T-cell (primary cell): ENCODE measurements around the gene IL15RA. TPM values are rescaled to one million over a fixed set of nuclear protein-coding genes. Genes with fewer than 3 reads are reported as not detected.
A peak's percentile ranks its signal among the peaks of the same experiment; 100 is the strongest.

Experiments
- ATAC-seq, 4 experiments: fragments of 200-7000 bp in 3 of 4; fragments of 150-1000 bp in 1 of 4; cut with Tn5 transposase; replicated peaks in 1 of 4; 1 replicate in 3 of 4; 2 replicates in 1 of 4; pipeline ENCODE4 v1.10.0; 2021; ENCODE audit warnings: moderate library complexity in 3 of 4, mild to moderate bottlenecking in 2 of 4, moderate number of reproducible peaks in 1 of 4
- CTCF ChIA-PET, 2 donors: fragments of 300-600 bp; sonication (Branson Sonifier 250); formaldehyde crosslinking; loops; one replicate each; lab custom pipeline; 2022; ENCODE audit warnings: antibody characterized with exemption in 2 of 2; lab: Charles Lee
- POLR2A ChIA-PET, 2 donors: fragments of 300-600 bp; sonication (Branson Sonifier 250); formaldehyde crosslinking; loops; one replicate each; lab custom pipeline; 2022; ENCODE audit warnings: antibody characterized with exemption in 2 of 2; lab: Charles Lee
- DNase-seq, 35 experiments: peaks; one replicate each; pipeline versions ENCODE4 v3.0.0 to v3.0.0-alpha.2; 2013 to 2023
- H3K27ac ChIP-seq: one replicate; pipeline ENCODE4 v1.5.1; 2013; ENCODE audit warnings: low read length
- H3K27me3 ChIP-seq, 2 experiments: replicated peaks in 1 of 2; 1 replicate in 1 of 2; 2 replicates in 1 of 2; pipeline versions ENCODE4 v1.6.1 to v1.7.0; 2013; ENCODE audit warnings: low read length in 1 of 2, mixed read lengths in 1 of 2; ENCODE audit not compliant: control insufficient read depth in 2 of 2, insufficient read depth in 2 of 2; ENCODE audit errors: extremely low read depth in 1 of 2
- H3K36me3 ChIP-seq, 2 donors: 1 replicate in 1 of 2; 2 replicates in 1 of 2; pipeline versions ENCODE4 v1.6.1 to v1.7.0; 2013; ENCODE audit warnings: low read length in 1 of 2; ENCODE audit not compliant: control insufficient read depth in 2 of 2, insufficient read depth in 1 of 2; ENCODE audit errors: extremely low read depth in 1 of 2
- H3K4me1 ChIP-seq, 2 experiments: 1 replicate in 1 of 2; 2 replicates in 1 of 2; pipeline versions ENCODE4 v1.6.1 to v1.7.0; 2013; ENCODE audit warnings: low read length in 2 of 2, mixed read lengths in 1 of 2; ENCODE audit not compliant: insufficient read depth in 2 of 2, control insufficient read depth in 1 of 2; ENCODE audit errors: extremely low read depth in 1 of 2
- H3K4me3 ChIP-seq, 2 donors: 1 replicate in 1 of 2; 2 replicates in 1 of 2; pipeline versions ENCODE4 v1.5.1 to v1.7.0; 2013; ENCODE audit warnings: mild to moderate bottlenecking in 2 of 2, low read length in 1 of 2, moderate library complexity in 1 of 2; ENCODE audit not compliant: control insufficient read depth in 1 of 2; ENCODE audit errors: extremely low read depth in 1 of 2
- H3K9me3 ChIP-seq: 2 replicates; pipeline ENCODE4 v1.7.0; 2013
- H3K27ac Mint-ChIP-seq, 2 donors: one replicate each; pipeline ENCODE4 v1.8.0; 2020 to 2021; ENCODE audit warnings: mild to moderate bottlenecking in 2 of 2, mixed read lengths in 2 of 2
- H3K27me3 Mint-ChIP-seq, 2 donors: one replicate each; pipeline ENCODE4 v1.8.0; 2021 to 2022; ENCODE audit warnings: mixed read lengths in 2 of 2
- H3K36me3 Mint-ChIP-seq: one replicate; pipeline ENCODE4 v1.8.0; 2021; ENCODE audit warnings: mixed read lengths
- H3K4me1 Mint-ChIP-seq, 3 donors: one replicate each; pipeline ENCODE4 v1.8.0; 2020 to 2022; ENCODE audit warnings: mixed read lengths in 3 of 3, mild to moderate bottlenecking in 1 of 3
- H3K4me3 Mint-ChIP-seq, 3 donors: one replicate each; pipeline ENCODE4 v1.8.0; 2020 to 2022; ENCODE audit warnings: mild to moderate bottlenecking in 3 of 3, mixed read lengths in 3 of 3, moderate library complexity in 3 of 3
- H3K9me3 Mint-ChIP-seq, 3 donors: one replicate each; pipeline ENCODE4 v1.8.0; 2020 to 2022; ENCODE audit warnings: mixed read lengths in 3 of 3
- WGBS: methylation state at CpG from one replicate; pipeline ENCODE4 v1.1.5; 2013; ENCODE audit warnings: missing lambda C conversion rate; ENCODE audit not compliant: insufficient coverage; 5-methylcytosine and 5-hydroxymethylcytosine counted together
- total RNA-seq, 35 experiments: library from RNA in 6 of 35; stranded (reverse) in 6 of 35; fragments of 120-200 nt in 1 of 35; gene quantifications; one replicate each; pipeline versions ENCODE4 v1.2.1 to v1.2.4 and lab custom pipeline; 2013 to 2026

The IL15RA gene
- total RNA-seq, 5 donors from 2014 or later (not counting 1 experiment from before 2014, with no cell fraction given): 10.1 to 18.2 (median 10.8) TPM

- WGBS: 59% methylated on average over 2 of the region's 4 CpGs
Observed at GRCh38 chr10:5987747-5988146, 10.4 kb upstream of the IL15RA start.

GRCh38 chr10:5985029-5985428, 7.7 kb upstream of the IL15RA start:
- no peak for DNase-seq
- Histone ChIP-seq H3K4me1 (no peaks in the 10 kb centered on the region), H3K4me3 (no peak overlapping the region), H3K27me3 (no peaks in the 10 kb centered on the region), H3K36me3 (no peaks in the 10 kb centered on the region), H3K27ac (no peak overlapping the region), H3K9me3 (no peaks in the 10 kb centered on the region)
- no peak overlapping the region for H3K27ac Mint-ChIP-seq
- H3K27me3 Mint-ChIP-seq: no peaks in the 10 kb centered on the region
- CTCF ChIA-PET: no interaction called here
- no peaks in the 10 kb centered on the region for H3K9me3 Mint-ChIP-seq
- peaks cover 8% of the 10 kb centered on the region in 3 donors for H3K4me1 Mint-ChIP-seq
- no peaks in the 10 kb centered on the region for H3K36me3 Mint-ChIP-seq
- no peak for ATAC-seq
- 84% methylated on average over 5 of the region's 5 CpGs for WGBS
- H3K4me3 Mint-ChIP-seq: no peak overlapping the region
- POLR2A ChIA-PET: interaction anchor here in 1 of 2 donors (0.6 to 1.1 kb wide), 2 partner anchors 43 to 1504 kb away, joined by 3 to 4 read pairs; no protein-coding TSS in a partner anchor

More at GRCh38 chr10:5987747-5988146, 10.4 kb upstream of the IL15RA start:
- CTCF ChIA-PET: interaction anchor here in 1 of 2 donors (0.8 kb wide), 1 partner anchor 63 kb away, joined by 4 read pairs; no protein-coding TSS in a partner anchor
- peaks cover 4 to 15% (median 6%) of the 10 kb centered on the region in 3 donors for H3K9me3 Mint-ChIP-seq
- Histone ChIP-seq H3K27ac (no peak overlapping the region), H3K27me3 (no peaks in the 10 kb centered on the region), H3K36me3 (no peaks in the 10 kb centered on the region), H3K4me1 (no peaks in the 10 kb centered on the region), H3K4me3 (no peak overlapping the region), H3K9me3 (no peaks in the 10 kb centered on the region)
- no peak for ATAC-seq
- H3K27ac Mint-ChIP-seq: no peak overlapping the region
- POLR2A ChIA-PET: no interaction called here
- H3K4me1 Mint-ChIP-seq: peaks cover 7 to 8% (median 8%) of the 10 kb centered on the region in 3 donors
- DNase-seq: no peak
- H3K36me3 Mint-ChIP-seq: peaks cover 6% of the 10 kb centered on the region
- H3K4me3 Mint-ChIP-seq: no peak overlapping the region
- H3K27me3 Mint-ChIP-seq: no peaks in the 10 kb centered on the region

- no peaks in the 10 kb centered on the region for H3K9me3 Mint-ChIP-seq
- Histone ChIP-seq H3K27me3 (no peaks in the 10 kb centered on the region), H3K27ac (no peak overlapping the region), H3K9me3 (no peaks in the 10 kb centered on the region), H3K4me3 (no peak overlapping the region), H3K36me3 (no peaks in the 10 kb centered on the region), H3K4me1 (no peaks in the 10 kb centered on the region)
- no peak for ATAC-seq
- no peaks in the 10 kb centered on the region for H3K27me3 Mint-ChIP-seq
- POLR2A ChIA-PET: interaction anchor here in 1 of 2 donors (1.1 kb wide), 1 partner anchor 44 kb away, joined by 4 read pairs; no protein-coding TSS in a partner anchor
- H3K36me3 Mint-ChIP-seq: no peaks in the 10 kb centered on the region
- no peak overlapping the region for H3K4me3 Mint-ChIP-seq
- CTCF ChIA-PET: no interaction called here
- DNase-seq: no peak
- 87% methylated on average over 7 of the region's 9 CpGs for WGBS
- H3K4me1 Mint-ChIP-seq: peaks cover 8% of the 10 kb centered on the region in 3 donors
- no peak overlapping the region for H3K27ac Mint-ChIP-seq
Observed at GRCh38 chr10:5983774-5984173, 6.4 kb upstream of the IL15RA start.

- no peaks in the 10 kb centered on the region for H3K27me3 ChIP-seq
- H3K27ac ChIP-seq: no peak overlapping the region
- no peak overlapping the region for H3K4me3 ChIP-seq
- H3K27ac Mint-ChIP-seq: no peak overlapping the region
- H3K4me1 ChIP-seq: peaks cover 4 to 10% of the 10 kb centered on the region in 2 experiments
- no peaks in the 10 kb centered on the region for H3K9me3 ChIP-seq
- ATAC-seq (no peak), DNase-seq (no peak)
- WGBS: 99% methylated on average over 9 of the region's 9 CpGs
- no peaks in the 10 kb centered on the region for H3K9me3 Mint-ChIP-seq
- CTCF ChIA-PET: interaction anchor here in 1 of 2 donors (0.6 to 0.7 kb wide), 2 partner anchors 422 to 540 kb away, joined by 4 read pairs; no protein-coding TSS in a partner anchor
- no peaks in the 10 kb centered on the region for H3K27me3 Mint-ChIP-seq
- H3K36me3 Mint-ChIP-seq: no peaks in the 10 kb centered on the region
- H3K4me3 Mint-ChIP-seq: no peak overlapping the region
- no peaks in the 10 kb centered on the region for H3K36me3 ChIP-seq
- peaks cover under 1 to 6% (median 4%) of the 10 kb centered on the region in 3 donors for H3K4me1 Mint-ChIP-seq
- POLR2A ChIA-PET: interaction anchor here (0.6 kb wide), 2 partner anchors 9 to 473 kb away, joined by 3 to 7 read pairs; no protein-coding TSS in a partner anchor
Observed at GRCh38 chr10:5981529-5981928, 4.2 kb upstream of the IL15RA start.

- Histone ChIP-seq H3K27me3 (no peaks in the 10 kb centered on the region), H3K4me3 (peak overlapping the region; percentile 92 to 98), H3K27ac (peak overlapping the region; percentile 53), H3K9me3 (no peaks in the 10 kb centered on the region), H3K36me3 (no peaks in the 10 kb centered on the region), H3K4me1 (peaks cover 7 to 24% of the 10 kb centered on the region in 2 experiments)
- ChIA-PET POLR2A (interaction anchor here in 1 of 2 donors (0.5 kb wide), 1 partner anchor 1799 kb away, joined by 6 read pairs; no protein-coding TSS in a partner anchor), CTCF (interaction anchor here (0.6 to 0.9 kb wide), 2 partner anchors 60 to 691 kb away, joined by 3 read pairs; no protein-coding TSS in a partner anchor)
- Mint-ChIP-seq H3K27me3 (no peaks in the 10 kb centered on the region), H3K4me3 (peak overlapping the region; percentile 87 to 92 (median 90)), H3K36me3 (no peaks in the 10 kb centered on the region), H3K4me1 (peaks cover 18 to 26% (median 26%) of the 10 kb centered on the region in 3 donors), H3K9me3 (no peaks in the 10 kb centered on the region), H3K27ac (peak overlapping the region; percentile 90 to 91)
- no peak for DNase-seq
- ATAC-seq: peak in 1 of 4 experiments; percentile 0
- 45% methylated on average over 5 of the region's 6 CpGs for WGBS
Observed at GRCh38 chr10:5978230-5978489, 817 bp upstream of the IL15RA start.

- ATAC-seq (peak; percentile 24 to 34 (median 26)), DNase-seq (peak in 25 of 35 experiments; percentile 4 to 46 (median 19))
- peak overlapping the region; percentile 92 to 94 for H3K27ac Mint-ChIP-seq
- H3K27me3 ChIP-seq: no peaks in the 10 kb centered on the region
- peak overlapping the region; percentile 84 for H3K27ac ChIP-seq
- ChIA-PET POLR2A (interaction anchor here (0.6 to 1.0 kb wide), 2 partner anchors 87 to 1810 kb away, joined by 3 to 4 read pairs; partner anchors contain the start of genes ANKRD16 (in 1 of the 2) and FBH1 (in 1 of the 2)), CTCF (interaction anchor here (0.6 to 1.2 kb wide), 4 partner anchors 61 to 110 kb away, joined by 3 to 7 read pairs (median 6); no protein-coding TSS in a partner anchor)
- H3K4me3 Mint-ChIP-seq: peak overlapping the region; percentile 90 to 95 (median 93)
- no peaks in the 10 kb centered on the region for H3K9me3 ChIP-seq
- no peaks in the 10 kb centered on the region for H3K36me3 Mint-ChIP-seq
- peak overlapping the region; percentile 92 to 98 for H3K4me3 ChIP-seq
- H3K27me3 Mint-ChIP-seq: no peaks in the 10 kb centered on the region
- no peaks in the 10 kb centered on the region for H3K36me3 ChIP-seq
- H3K4me1 ChIP-seq: peaks cover 7 to 24% of the 10 kb centered on the region in 2 experiments
- under 1% methylated on average over 78 of the region's 82 CpGs for WGBS
- H3K9me3 Mint-ChIP-seq: no peaks in the 10 kb centered on the region
- peaks cover 19 to 36% (median 35%) of the 10 kb centered on the region in 3 donors for H3K4me1 Mint-ChIP-seq
Observed at GRCh38 chr10:5976512-5977470, 552 bp downstream of the IL15RA start.
